ENCODE measurements around the gene RAET1G.

- TF ChIP-seq CTCF (conservative IDR thresholded peaks at IDR 0.05; ENCODE audit: low read length) (no peak), EZH2phosphoT487 (IDR thresholded peaks at IDR 0.05; ENCODE audit: borderline replicate concordance, low read depth, low read length) (no peak)
Measured at GRCh38 chr6:149900620-149901443, 22.1 kb downstream of the RAET1G start.

All from OCI-LY7 (cell line).